Posterior vena cava (tissue), 2 donors: ENCODE results near the gene ATG4A. TPM values are rescaled to one million over a fixed set of nuclear protein-coding genes. Genes with fewer than 3 reads are reported as not detected.

Source experiments
- DNase-seq: peaks from one replicate; pipeline ENCODE4 v3.0.0-alpha.2; 2020; ENCODE audit warnings: low spot score
- intact Hi-C, 2 donors: fragments of 100-400 bp; cut with DNase I; formaldehyde crosslinking; loops; one replicate each; pipeline versions ENCODE4 v1.14.1 to v1.14.2; 2022 to 2023
- long read RNA-seq, 2 donors: library from polyadenylated mRNA; unstranded; transcript quantifications; one replicate each; pipeline ENCODE4 v2.0.0, GENCODE V29; 2020 to 2021
- total RNA-seq, 2 donors: library from RNA; stranded (reverse); fragmentation: NEBNext Ultra II Directional; extraction: Animal tissue kit (Norgen Biotek cat#: 25700); gene quantifications; one replicate each; pipeline ENCODE4 v1.2.1, GENCODE V29; 2021
- donor health status: DM: yes; HTN: yes; CAD: no.
- donor health status: DM: yes; HTN: yes; CAD: no.

Gene ATG4A
- 10 to 100 TPM in 1 of 2 donors, 1 to 10 TPM in 1; 7.9 to 12.9 TPM for total RNA-seq
- long read RNA-seq, donor 1, transcript ATG4A-203 (13 exons, 2,315 nt) = major isoform, 5 of 5 reads
- long read RNA-seq, donor 1, partial matches to known transcripts = 0 of 5 reads
- long read RNA-seq, donor 1, other reads (novel, unspliced or antisense) = 0 of 5 reads
- long read RNA-seq, donor 2, transcript ATG4A-203 (13 exons, 2,315 nt) = major isoform, 24 of 30 reads
- long read RNA-seq, donor 2, partial matches to known transcripts = 1 of 30 reads
- long read RNA-seq, donor 2, other reads (novel, unspliced or antisense) = 5 of 30 reads

GRCh38 chrX:108091264-108091877 lies at the start of gene ATG4A, which contains the start of gene PSMD10:
TSS of gene ATG4A (plus strand) at chrX:108091778. CDS start at chrX:108091827, 49 bp downstream.
TSS of gene PSMD10 (minus strand) at chrX:108091542. CDS start at chrX:108091520, 22 bp downstream.
- peak; percentile 97 for DNase-seq
- intact Hi-C loops = no loop called here

- DNase-seq = no peak
- intact Hi-C loops = no loop called here
Observed at GRCh38 chrX:108044554-108045256, 46.9 kb upstream of the ATG4A start, which contains the start of gene VSIG1. TSS of gene VSIG1 (plus strand) at chrX:108045065. CDS start at chrX:108045131, 66 bp downstream.

GRCh38 chrX:108049649-108050048 lies 41.9 kb upstream of the ATG4A start:
- DNase-seq = no peak
- intact Hi-C loops = no loop called here

GRCh38 chrX:108053218-108053617 lies 38.4 kb upstream of the ATG4A start:
- DNase-seq = no peak
- intact Hi-C loops = no loop called here

GRCh38 chrX:108055546-108055945 lies 36.0 kb upstream of the ATG4A start:
- intact Hi-C loops = no loop called here

GRCh38 chrX:108059801-108060200 lies 31.8 kb upstream of the ATG4A start:
- no peak for DNase-seq
- intact Hi-C loops = no loop called here

More at GRCh38 chrX:108055546-108055945, 36.0 kb upstream of the ATG4A start:
- DNase-seq = no peak

GRCh38 chrX:108064001-108064400 lies 27.6 kb upstream of the ATG4A start:
- no peak for DNase-seq
- intact Hi-C loops = no loop called here

- intact Hi-C loops = no loop called here
Observed at GRCh38 chrX:108064613-108065012, 27.0 kb upstream of the ATG4A start.

GRCh38 chrX:108068121-108068520 lies 23.5 kb upstream of the ATG4A start:
- DNase-seq = no peak
- intact Hi-C loops = no loop called here

More at GRCh38 chrX:108064613-108065012, 27.0 kb upstream of the ATG4A start:
- DNase-seq = no peak

- no peak for DNase-seq
- intact Hi-C loops = no loop called here
Observed at GRCh38 chrX:108070891-108071290, 20.7 kb upstream of the ATG4A start.

- intact Hi-C loops = no loop called here
Observed at GRCh38 chrX:108071578-108071977, 20.0 kb upstream of the ATG4A start.

GRCh38 chrX:108072746-108073145 lies 18.8 kb upstream of the ATG4A start:
- intact Hi-C loops = no loop called here
- DNase-seq = no peak

More at GRCh38 chrX:108071578-108071977, 20.0 kb upstream of the ATG4A start:
- no peak for DNase-seq

- no peak for DNase-seq
- intact Hi-C loops = no loop called here
Observed at GRCh38 chrX:108081110-108081509, 10.5 kb upstream of the ATG4A start.

GRCh38 chrX:108087792-108088191 lies 3.8 kb upstream of the ATG4A start:
- intact Hi-C loops = no loop called here

GRCh38 chrX:108088511-108088910 lies 3.1 kb upstream of the ATG4A start:
- intact Hi-C loops = no loop called here

More at GRCh38 chrX:108087792-108088191, 3.8 kb upstream of the ATG4A start:
- no peak for DNase-seq

GRCh38 chrX:108090491-108091263 lies 901 bp upstream of the ATG4A start:
- intact Hi-C loops = no loop called here

More at GRCh38 chrX:108088511-108088910, 3.1 kb upstream of the ATG4A start:
- no peak for DNase-seq

GRCh38 chrX:108091878-108092291 lies 307 bp downstream of the ATG4A start:
- intact Hi-C loops = no loop called here
- no peak for DNase-seq

More at GRCh38 chrX:108090491-108091263, 901 bp upstream of the ATG4A start:
- no peak for DNase-seq

GRCh38 chrX:108097380-108097779 lies 5.8 kb downstream of the ATG4A start:
- intact Hi-C loops = no loop called here
- DNase-seq = no peak

- intact Hi-C loops = no loop called here
- no peak for DNase-seq
Observed at GRCh38 chrX:108105473-108105872, 13.9 kb downstream of the ATG4A start.
